CD4-positive, CD25-positive, alpha-beta regulatory T cell (primary cell): ENCODE results near the gene WIF1. TPM values are rescaled to one million over a fixed set of nuclear protein-coding genes. Genes with fewer than 3 reads are reported as not detected.
A peak's percentile ranks its signal among the peaks of the same experiment; 100 is the strongest.

Experiments
- ATAC-seq, 2 donors: fragments of 150-1000 bp; cut with Tn5 transposase; one replicate each; pipeline ENCODE4 v1.10.0; 2021; ENCODE audit warnings: low read depth in 2 of 2, moderate number of reproducible peaks in 2 of 2, moderate library complexity in 1 of 2
- DNase-seq, 3 donors: peaks; one replicate each; pipeline versions ENCODE4 v3.0.0 to v3.0.0-alpha.2; 2012 to 2022; ENCODE audit warnings: mixed read lengths in 1 of 3
- H3K27ac ChIP-seq: one replicate; pipeline ENCODE4 v1.7.0; 2013; ENCODE audit warnings: mild to moderate bottlenecking, low read length; ENCODE audit not compliant: insufficient read depth, poor library complexity, severe bottlenecking
- H3K27me3 ChIP-seq: one replicate; pipeline ENCODE4 v1.7.0; 2013; ENCODE audit warnings: low read length; ENCODE audit not compliant: control insufficient read depth, insufficient read depth
- H3K36me3 ChIP-seq: one replicate; pipeline ENCODE4 v1.7.0; 2013; ENCODE audit warnings: mild to moderate bottlenecking, low read length, moderate library complexity; ENCODE audit not compliant: control insufficient read depth, insufficient read depth
- H3K4me1 ChIP-seq: 2 replicates; pipeline ENCODE4 v1.7.0; 2013; ENCODE audit warnings: mild to moderate bottlenecking, low read length; ENCODE audit not compliant: insufficient read depth, control insufficient read depth, poor library complexity, severe bottlenecking
- H3K4me3 ChIP-seq: one replicate; pipeline ENCODE4 v1.7.0; 2013; ENCODE audit warnings: low read depth, mild to moderate bottlenecking, low read length, moderate library complexity
- H3K9me3 ChIP-seq, 2 experiments: 1 replicate in 1 of 2; 2 replicates in 1 of 2; pipeline ENCODE4 v1.7.0; 2013; ENCODE audit warnings: low read length in 2 of 2, mild to moderate bottlenecking in 1 of 2, moderate library complexity in 1 of 2; ENCODE audit not compliant: control insufficient read depth in 2 of 2
- H3K27ac Mint-ChIP-seq, 3 donors: one replicate each; pipeline ENCODE4 v1.8.0; 2020 to 2022; ENCODE audit warnings: mild to moderate bottlenecking in 3 of 3, mixed read lengths in 3 of 3, moderate library complexity in 2 of 3
- H3K27me3 Mint-ChIP-seq: one replicate; pipeline ENCODE4 v1.8.0; 2022; ENCODE audit warnings: mild to moderate bottlenecking, mixed read lengths
- H3K36me3 Mint-ChIP-seq: one replicate; pipeline ENCODE4 v1.8.0; 2020; ENCODE audit warnings: mixed read lengths
- H3K4me1 Mint-ChIP-seq, 4 donors: one replicate each; pipeline ENCODE4 v1.8.0; 2020 to 2022; ENCODE audit warnings: mixed read lengths in 4 of 4, mild to moderate bottlenecking in 1 of 4
- H3K4me3 Mint-ChIP-seq, 4 donors: one replicate each; pipeline ENCODE4 v1.8.0; 2020 to 2022; ENCODE audit warnings: mild to moderate bottlenecking in 4 of 4, mixed read lengths in 4 of 4, moderate library complexity in 3 of 4
- H3K9me3 Mint-ChIP-seq, 7 donors: one replicate each; pipeline ENCODE4 v1.8.0; 2020 to 2022; ENCODE audit warnings: mixed read lengths in 7 of 7, mild to moderate bottlenecking in 3 of 7, moderate library complexity in 2 of 7
- polyA plus RNA-seq, 4 donors: library from polyadenylated mRNA; unstranded; fragments of 300-500 nt; fragmentation: Illumina TruSeq; gene quantifications; one replicate each; pipeline ENCODE4 v1.2.3, GENCODE V29; 2021
- total RNA-seq: library from RNA; stranded (reverse); gene quantifications from one replicate; pipeline ENCODE4 v1.2.3, GENCODE V29; 2022

The WIF1 gene
- total and polyA plus RNA-seq, 5 donors from 2014 or later = not detected

GRCh38 chr12:65162609-65163008, 41.5 kb upstream of the WIF1 start:
- DNase-seq (no peak), ATAC-seq (no peak)
- no peak overlapping the region for H3K4me3 Mint-ChIP-seq

GRCh38 chr12:65157091-65157490, 36.0 kb upstream of the WIF1 start:
- Mint-ChIP-seq H3K36me3 (no peaks in the 10 kb centered on the region), H3K9me3 (peaks cover 0 to 5% (median 0%) of the 10 kb centered on the region in 7 donors)
- peak overlapping the region; percentile 66 for H3K27ac ChIP-seq

More at GRCh38 chr12:65162609-65163008, 41.5 kb upstream of the WIF1 start:
- Histone ChIP-seq H3K4me1 (no peaks in the 10 kb centered on the region), H3K36me3 (no peaks in the 10 kb centered on the region), H3K4me3 (no peak overlapping the region), H3K27me3 (peaks cover 14% of the 10 kb centered on the region), H3K27ac (no peak overlapping the region), H3K9me3 (no peaks in the 10 kb centered on the region)
- H3K36me3 Mint-ChIP-seq = no peaks in the 10 kb centered on the region
- peaks cover 0 to 5% (median 0%) of the 10 kb centered on the region in 7 donors for H3K9me3 Mint-ChIP-seq
- peaks cover 38% of the 10 kb centered on the region for H3K27me3 Mint-ChIP-seq
- H3K4me1 Mint-ChIP-seq = peaks cover 0 to 11% (median under 1%) of the 10 kb centered on the region in 4 donors
- no peak overlapping the region for H3K27ac Mint-ChIP-seq

GRCh38 chr12:65156366-65156841, 35.3 kb upstream of the WIF1 start:
- Mint-ChIP-seq H3K27me3 (peaks cover 22% of the 10 kb centered on the region), H3K27ac (peak overlapping the region; percentile 23 to 83 (median 66)), H3K4me3 (peak overlapping the region; percentile 5 to 56 (median 28)), H3K4me1 (peaks cover 12 to 17% (median 15%) of the 10 kb centered on the region in 4 donors), H3K36me3 (no peaks in the 10 kb centered on the region), H3K9me3 (peaks cover 0 to 5% (median 0%) of the 10 kb centered on the region in 7 donors)
- Histone ChIP-seq H3K27me3 (peaks cover 7% of the 10 kb centered on the region), H3K4me1 (peaks cover 11% of the 10 kb centered on the region), H3K9me3 (no peaks in the 10 kb centered on the region), H3K4me3 (peak overlapping the region; percentile 61), H3K36me3 (no peaks in the 10 kb centered on the region), H3K27ac (peak overlapping the region; percentile 66)
- peak; percentile 63 to 76 for ATAC-seq
- DNase-seq = peak in 2 of 3 donors; percentile 61 to 83

More at GRCh38 chr12:65157091-65157490, 36.0 kb upstream of the WIF1 start:
- H3K4me1 Mint-ChIP-seq = peaks cover 12 to 17% (median 15%) of the 10 kb centered on the region in 4 donors
- Histone ChIP-seq H3K9me3 (no peaks in the 10 kb centered on the region), H3K27me3 (peaks cover 6% of the 10 kb centered on the region), H3K4me3 (peak overlapping the region; percentile 61), H3K36me3 (no peaks in the 10 kb centered on the region), H3K4me1 (peaks cover 11% of the 10 kb centered on the region)
- DNase-seq = no peak
- peaks cover 21% of the 10 kb centered on the region for H3K27me3 Mint-ChIP-seq
- peak overlapping the region; percentile 23 to 83 (median 66) for H3K27ac Mint-ChIP-seq
- no peak for ATAC-seq
- peak overlapping the region in 3 of 4 donors; percentile 5 to 56 (median 7) for H3K4me3 Mint-ChIP-seq

GRCh38 chr12:65155784-65156183, 34.7 kb upstream of the WIF1 start:
- Histone ChIP-seq H3K9me3 (no peaks in the 10 kb centered on the region), H3K4me3 (no peak overlapping the region), H3K27ac (peak overlapping the region; percentile 66), H3K36me3 (no peaks in the 10 kb centered on the region), H3K27me3 (peaks cover 7% of the 10 kb centered on the region), H3K4me1 (peaks cover 11% of the 10 kb centered on the region)
- H3K27me3 Mint-ChIP-seq = peaks cover 23% of the 10 kb centered on the region
- H3K4me1 Mint-ChIP-seq = peaks cover 12 to 16% (median 14%) of the 10 kb centered on the region in 4 donors
- peaks cover 0 to 4% (median 0%) of the 10 kb centered on the region in 7 donors for H3K9me3 Mint-ChIP-seq
- H3K4me3 Mint-ChIP-seq = peak overlapping the region in 1 of 4 donors; percentile 27
- ATAC-seq = no peak
- H3K27ac Mint-ChIP-seq = peak overlapping the region in 2 of 3 donors; percentile 23 to 26
- no peaks in the 10 kb centered on the region for H3K36me3 Mint-ChIP-seq
- no peak for DNase-seq

- ATAC-seq = no peak
- Mint-ChIP-seq H3K4me1 (peaks cover 6 to 16% (median 13%) of the 10 kb centered on the region in 4 donors), H3K27ac (no peak overlapping the region), H3K4me3 (no peak overlapping the region), H3K9me3 (no peaks in the 10 kb centered on the region), H3K27me3 (peaks cover 25% of the 10 kb centered on the region), H3K36me3 (no peaks in the 10 kb centered on the region)
- H3K4me3 ChIP-seq = no peak overlapping the region
- H3K27ac ChIP-seq = no peak overlapping the region
- peaks cover 8% of the 10 kb centered on the region for H3K27me3 ChIP-seq
- DNase-seq = no peak
- no peaks in the 10 kb centered on the region for H3K9me3 ChIP-seq
- no peaks in the 10 kb centered on the region for H3K36me3 ChIP-seq
- H3K4me1 ChIP-seq = peaks cover 11% of the 10 kb centered on the region
These were observed 31.5 kb upstream of the WIF1 start for GRCh38 chr12:65152596-65152995.

- DNase-seq (no peak), ATAC-seq (no peak)
- Mint-ChIP-seq H3K9me3 (no peaks in the 10 kb centered on the region), H3K4me1 (peaks cover 6 to 14% (median 11%) of the 10 kb centered on the region in 4 donors), H3K27me3 (peaks cover 25% of the 10 kb centered on the region), H3K36me3 (no peaks in the 10 kb centered on the region), H3K27ac (no peak overlapping the region), H3K4me3 (no peak overlapping the region)
- Histone ChIP-seq H3K4me1 (peaks cover 10% of the 10 kb centered on the region), H3K4me3 (no peak overlapping the region), H3K27me3 (peaks cover 8% of the 10 kb centered on the region), H3K27ac (no peak overlapping the region), H3K9me3 (no peaks in the 10 kb centered on the region), H3K36me3 (no peaks in the 10 kb centered on the region)
These were observed 30.9 kb upstream of the WIF1 start for GRCh38 chr12:65152012-65152411.

GRCh38 chr12:65147312-65147905, 26.3 kb upstream of the WIF1 start:
- Mint-ChIP-seq H3K4me3 (no peak overlapping the region), H3K36me3 (no peaks in the 10 kb centered on the region), H3K27me3 (peaks cover 44% of the 10 kb centered on the region), H3K27ac (no peak overlapping the region), H3K4me1 (no peaks in the 10 kb centered on the region), H3K9me3 (no peaks in the 10 kb centered on the region)
- H3K36me3 ChIP-seq = no peaks in the 10 kb centered on the region
- H3K27me3 ChIP-seq = peaks cover 18% of the 10 kb centered on the region
- no peaks in the 10 kb centered on the region for H3K4me1 ChIP-seq
- H3K9me3 ChIP-seq = no peaks in the 10 kb centered on the region
- no peak for DNase-seq
- ATAC-seq = no peak
- H3K27ac ChIP-seq = no peak overlapping the region
- H3K4me3 ChIP-seq = no peak overlapping the region

GRCh38 chr12:65140738-65141137, 19.6 kb upstream of the WIF1 start:
- H3K4me1 Mint-ChIP-seq = no peaks in the 10 kb centered on the region
- no peak for ATAC-seq

More at GRCh38 chr12:65140738-65141137, 19.6 kb upstream of the WIF1 start:
- H3K36me3 Mint-ChIP-seq = no peaks in the 10 kb centered on the region
- Histone ChIP-seq H3K4me1 (no peaks in the 10 kb centered on the region), H3K36me3 (no peaks in the 10 kb centered on the region), H3K27me3 (peaks cover 20% of the 10 kb centered on the region), H3K27ac (no peak overlapping the region), H3K4me3 (no peak overlapping the region), H3K9me3 (peaks cover 5 to 6% of the 10 kb centered on the region in 2 experiments)
- H3K4me3 Mint-ChIP-seq = no peak overlapping the region
- H3K27ac Mint-ChIP-seq = no peak overlapping the region
- H3K27me3 Mint-ChIP-seq = peaks cover 51% of the 10 kb centered on the region
- DNase-seq = no peak
- H3K9me3 Mint-ChIP-seq = peaks cover 0 to 6% (median 4%) of the 10 kb centered on the region in 7 donors
